Stimulated activated CD4-positive, alpha-beta T cell treated with anti-CD3 and anti-CD28 coated beads, Interleukin-12 subunit alpha, Interleukin-12 subunit beta, amount 100 ng/mL, for 4 hours (primary cell): ENCODE measurements around the gene GJA1.
"Not testable (repeated sequence)": the region's sequence is repeated elsewhere in the genome, so short reads cannot be mapped to it uniquely, and the experiment has no call there.

Experiments used
- DNase-seq: peaks from one replicate; pipeline ENCODE4 v3.0.0-alpha.2; 2020

The GJA1 gene

DNA sequence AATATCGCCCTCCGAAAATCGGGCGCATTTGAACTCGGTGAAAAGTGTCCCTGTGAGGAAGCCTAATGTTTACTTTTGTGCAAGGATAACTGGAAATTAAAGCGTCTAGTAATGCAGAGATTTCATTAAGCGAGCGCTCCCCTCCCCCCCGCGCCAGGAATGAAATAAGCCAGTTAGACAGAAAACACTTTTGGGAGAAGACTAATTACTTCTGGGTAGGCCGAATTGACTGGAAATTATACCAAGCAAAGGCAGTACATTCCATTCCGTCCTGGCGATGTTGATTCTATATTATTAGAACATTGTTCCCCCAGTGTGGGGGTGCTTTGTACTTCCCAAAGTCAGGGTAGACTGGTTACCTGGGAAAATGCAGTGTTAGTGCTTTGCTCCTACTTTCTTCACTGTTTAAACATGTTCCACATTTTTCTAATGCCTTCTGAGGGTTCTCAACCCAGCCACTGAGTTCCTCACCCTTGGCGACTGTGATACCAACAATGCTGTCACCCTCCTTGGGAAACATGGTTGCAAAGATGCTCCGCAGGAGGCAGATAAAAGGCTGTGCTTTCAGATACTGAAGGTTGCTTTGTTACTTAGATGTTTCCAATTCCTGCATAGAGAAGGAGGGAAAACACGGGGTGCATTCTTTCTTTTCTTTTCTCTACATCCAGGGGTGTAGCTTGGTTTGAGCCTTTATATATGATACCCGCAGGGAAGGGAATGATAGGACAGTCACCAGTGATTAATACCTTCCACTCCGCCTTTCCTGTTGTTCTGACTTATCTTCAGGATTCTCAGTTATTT is 2.6 kb downstream of the GJA1 start:
- no peak for DNase-seq

DNA sequence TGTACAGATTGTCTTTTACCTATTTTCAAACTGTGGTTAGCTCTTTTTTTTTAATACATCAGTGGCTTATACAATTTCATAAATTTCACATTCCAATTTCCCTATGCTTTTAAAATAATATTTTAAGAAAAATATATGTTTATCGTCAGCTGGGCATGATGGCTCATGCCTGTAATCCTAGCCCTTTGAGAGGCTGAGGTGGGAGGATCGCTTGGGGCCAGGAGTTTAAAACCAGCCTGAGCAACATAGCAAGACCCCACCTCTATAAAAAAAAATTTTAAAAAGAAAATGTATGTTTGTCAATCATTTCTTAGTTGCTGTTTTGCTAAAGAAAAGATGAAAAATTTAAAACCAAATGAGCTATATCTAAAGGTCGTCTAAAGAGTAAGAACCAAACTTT is 3.4 kb downstream of the GJA1 start:
- no peak for DNase-seq

- DNase-seq, result no peak
Observed at GRCh38 chr6:121439475-121439874, 4.0 kb downstream of the GJA1 start.

DNA sequence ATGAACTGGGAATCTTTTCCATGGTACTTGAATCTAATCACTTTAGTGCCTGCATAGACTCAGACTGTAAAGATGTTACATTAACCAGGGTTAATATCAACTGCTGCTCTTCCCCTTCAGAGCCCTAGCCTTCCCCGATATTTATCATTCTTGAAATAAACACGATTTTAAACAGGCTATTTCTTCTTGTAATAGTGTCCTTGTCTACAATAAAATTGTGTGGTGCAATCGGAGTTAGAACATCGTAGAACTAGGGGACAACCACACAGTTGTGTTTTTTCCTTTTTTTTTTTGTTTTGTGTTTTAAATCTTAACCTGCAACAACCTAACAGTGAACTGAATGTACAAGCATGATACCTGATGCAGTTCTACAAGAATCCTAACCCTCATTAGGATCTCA is 4.5 kb downstream of the GJA1 start:
- no peak for DNase-seq

GRCh38 chr6:121441477-121441876 is 6.0 kb downstream of the GJA1 start:
- no peak for DNase-seq

DNA sequence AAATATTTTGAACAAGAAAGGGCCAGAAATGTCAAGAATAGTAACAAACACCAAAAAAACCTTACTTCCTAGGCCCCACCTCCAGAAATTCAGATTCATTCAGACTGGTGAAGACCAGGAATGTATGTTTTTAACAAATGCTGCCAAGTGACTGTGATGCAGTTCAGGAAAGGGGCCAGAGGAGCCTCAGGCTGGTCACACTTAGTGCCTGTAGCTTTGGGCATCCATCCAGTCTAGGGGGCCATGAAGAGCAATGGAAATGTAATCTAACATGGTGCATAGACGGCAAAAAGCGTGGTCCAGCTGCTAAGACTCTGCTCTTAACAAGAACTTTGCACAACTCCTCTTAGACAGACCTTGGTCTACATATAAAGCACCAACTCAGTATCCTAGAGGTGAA is 7.1 kb downstream of the GJA1 start:
- no peak for DNase-seq

- DNase-seq, result no peak
Observed at GRCh38 chr6:121443971-121444541, 8.6 kb downstream of the GJA1 start.

DNA sequence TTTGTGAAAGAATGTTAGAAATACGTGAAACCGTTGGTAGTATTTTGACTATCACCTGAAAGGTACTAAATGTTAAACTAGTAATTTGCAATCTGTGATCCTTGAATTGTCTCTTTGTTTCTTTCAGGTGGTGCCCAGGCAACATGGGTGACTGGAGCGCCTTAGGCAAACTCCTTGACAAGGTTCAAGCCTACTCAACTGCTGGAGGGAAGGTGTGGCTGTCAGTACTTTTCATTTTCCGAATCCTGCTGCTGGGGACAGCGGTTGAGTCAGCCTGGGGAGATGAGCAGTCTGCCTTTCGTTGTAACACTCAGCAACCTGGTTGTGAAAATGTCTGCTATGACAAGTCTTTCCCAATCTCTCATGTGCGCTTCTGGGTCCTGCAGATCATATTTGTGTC is 11.3 kb downstream of the GJA1 start:
- not testable (repeated sequence) for DNase-seq

GRCh38 chr6:121447746-121448145 is 12.3 kb downstream of the GJA1 start:
- DNase-seq, result not testable (repeated sequence)

DNA sequence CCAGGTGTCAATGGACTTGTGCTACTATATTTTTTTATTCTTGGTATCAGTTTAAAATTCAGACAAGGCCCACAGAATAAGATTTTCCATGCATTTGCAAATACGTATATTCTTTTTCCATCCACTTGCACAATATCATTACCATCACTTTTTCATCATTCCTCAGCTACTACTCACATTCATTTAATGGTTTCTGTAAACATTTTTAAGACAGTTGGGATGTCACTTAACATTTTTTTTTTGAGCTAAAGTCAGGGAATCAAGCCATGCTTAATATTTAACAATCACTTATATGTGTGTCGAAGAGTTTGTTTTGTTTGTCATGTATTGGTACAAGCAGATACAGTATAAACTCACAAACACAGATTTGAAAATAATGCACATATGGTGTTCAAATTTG is 13.1 kb downstream of the GJA1 start:
- DNase-seq, result not testable (repeated sequence)

DNA sequence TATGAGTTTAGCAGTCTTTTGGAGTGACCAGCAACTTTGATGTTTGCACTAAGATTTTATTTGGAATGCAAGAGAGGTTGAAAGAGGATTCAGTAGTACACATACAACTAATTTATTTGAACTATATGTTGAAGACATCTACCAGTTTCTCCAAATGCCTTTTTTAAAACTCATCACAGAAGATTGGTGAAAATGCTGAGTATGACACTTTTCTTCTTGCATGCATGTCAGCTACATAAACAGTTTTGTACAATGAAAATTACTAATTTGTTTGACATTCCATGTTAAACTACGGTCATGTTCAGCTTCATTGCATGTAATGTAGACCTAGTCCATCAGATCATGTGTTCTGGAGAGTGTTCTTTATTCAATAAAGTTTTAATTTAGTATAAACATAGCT is 13.9 kb downstream of the GJA1 start:
- no peak for DNase-seq

DNA sequence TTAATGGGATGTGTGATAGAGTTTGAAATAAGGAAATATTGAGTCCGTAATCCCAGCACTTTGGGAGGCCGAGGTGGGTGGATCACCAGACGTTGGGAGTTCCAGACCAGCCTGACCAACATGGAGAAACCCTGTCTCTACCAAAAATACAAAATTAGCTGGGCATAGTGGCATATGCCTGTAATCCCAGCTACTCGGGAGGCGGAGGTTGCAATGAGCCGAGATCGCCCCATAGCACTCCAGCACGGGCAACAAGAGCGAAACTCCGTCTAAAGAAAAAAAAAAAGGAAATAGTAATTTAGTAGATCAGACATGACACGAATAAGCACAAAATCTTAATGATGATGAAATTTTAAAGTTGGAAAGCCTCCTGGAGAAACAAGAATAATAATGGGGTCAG is 14.8 kb downstream of the GJA1 start:
- DNase-seq, result no peak

DNA sequence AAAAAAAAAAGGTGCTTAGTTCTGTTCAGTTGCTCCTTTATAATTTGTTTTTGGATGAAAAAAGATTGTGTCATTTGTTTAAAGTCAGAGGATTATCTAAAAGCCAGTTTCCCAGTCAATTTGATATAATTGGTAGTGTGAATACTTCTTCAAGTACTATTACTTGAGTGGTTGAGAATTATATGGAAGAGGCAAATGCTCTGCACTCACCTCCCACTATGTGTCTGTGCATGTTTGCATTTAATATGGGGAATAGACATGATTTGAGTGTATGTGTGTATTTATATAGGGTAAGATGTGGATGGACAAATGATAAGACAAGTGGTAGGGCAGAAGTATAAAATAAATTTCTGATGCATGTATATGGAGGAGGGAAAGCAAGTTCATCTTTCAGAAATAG is 15.8 kb downstream of the GJA1 start:
- no peak for DNase-seq

DNA sequence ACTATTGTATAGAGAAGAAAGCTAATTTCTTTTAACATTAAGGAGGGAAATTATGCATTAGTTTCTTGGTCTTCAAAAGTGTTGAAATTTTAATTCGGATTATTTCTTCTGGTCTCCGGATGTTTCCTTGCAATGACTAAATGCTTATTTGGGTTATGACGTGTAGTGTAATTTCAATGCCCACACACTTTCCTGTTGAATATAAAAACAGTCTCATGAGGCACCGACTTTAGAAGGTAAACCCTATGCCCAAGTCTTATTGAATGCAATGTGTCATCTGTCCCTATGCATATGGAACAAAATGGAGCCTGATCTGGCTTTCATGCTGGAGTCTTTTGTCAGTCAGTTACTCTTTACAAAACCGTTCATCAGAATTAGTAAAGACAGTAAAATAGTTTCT is 17.7 kb downstream of the GJA1 start:
- DNase-seq, result no peak

DNA sequence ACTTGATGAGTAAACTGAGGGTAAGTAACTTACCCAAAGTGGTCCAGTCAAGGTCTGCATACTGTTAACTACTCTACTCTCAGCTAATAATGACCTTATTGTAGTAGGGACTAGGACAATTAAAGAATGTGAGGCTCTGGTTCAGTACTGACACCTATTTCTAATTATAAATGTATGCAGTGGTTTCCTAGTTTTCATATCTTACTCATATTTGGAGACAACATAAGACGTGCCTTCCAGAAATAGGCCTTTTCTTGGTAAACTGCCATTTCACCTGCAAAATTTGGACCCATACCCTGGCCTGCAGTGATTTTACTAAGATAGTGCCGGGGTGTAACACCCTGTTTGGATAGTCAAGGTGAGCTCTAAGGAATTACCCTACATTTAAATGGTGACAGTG is 24.7 kb downstream of the GJA1 start:
- no peak for DNase-seq

DNA sequence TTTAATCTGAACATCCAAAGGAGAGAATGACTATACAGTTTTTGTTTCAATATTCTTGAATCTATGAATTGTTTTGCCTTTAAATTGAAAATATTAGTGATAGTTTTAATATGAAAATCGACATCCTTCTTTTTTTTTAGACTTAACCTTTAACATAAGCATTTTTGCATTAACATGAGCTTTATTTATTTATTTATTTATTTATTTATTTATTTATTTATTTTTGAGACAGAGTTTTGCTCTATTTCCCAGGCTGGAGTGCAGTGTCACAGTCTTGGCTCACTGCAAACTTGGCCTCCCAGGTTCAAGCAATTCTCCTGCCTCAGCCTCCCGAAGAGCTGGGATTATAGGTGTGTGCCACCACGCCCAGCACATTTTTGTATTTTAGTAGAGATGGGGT is 27.6 kb downstream of the GJA1 start:
- no peak for DNase-seq

- no peak for DNase-seq
Observed at GRCh38 chr6:121465101-121465500, 29.7 kb downstream of the GJA1 start.

DNA sequence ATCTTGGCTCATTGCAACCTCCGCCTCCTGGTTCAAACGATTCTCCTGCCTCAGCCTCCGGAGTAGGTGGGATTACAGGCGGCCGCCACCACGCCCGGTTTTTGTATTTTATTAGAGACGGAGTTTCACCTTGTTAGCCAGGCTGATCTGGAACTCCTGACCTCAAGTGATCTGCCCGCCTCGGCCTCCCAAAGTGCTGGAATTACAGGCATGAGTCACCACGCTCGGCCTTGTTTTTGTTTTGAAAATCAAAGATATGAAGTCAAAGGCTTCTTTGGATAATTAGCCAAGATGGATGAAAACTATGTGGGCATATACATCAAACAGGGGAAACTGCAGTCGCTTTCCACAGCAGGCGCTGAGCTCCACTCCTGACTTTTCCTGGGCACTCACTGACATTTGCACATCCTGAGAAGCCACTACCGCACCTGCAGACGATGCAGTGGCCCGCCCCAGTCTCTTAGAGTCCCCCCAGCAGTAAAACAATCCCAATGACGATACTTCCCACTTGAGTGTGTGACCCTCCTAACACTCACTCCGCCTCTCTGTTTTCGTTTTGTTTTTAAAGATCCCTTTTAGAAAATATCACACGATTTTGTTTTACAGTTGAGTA is 44.1 kb downstream of the GJA1 start:
- DNase-seq, result no peak

- no peak for DNase-seq
Observed at GRCh38 chr6:121480099-121480713, 44.8 kb downstream of the GJA1 start.

GRCh38 chr6:121482004-121482693 is 46.7 kb downstream of the GJA1 start:
- no peak for DNase-seq

DNA sequence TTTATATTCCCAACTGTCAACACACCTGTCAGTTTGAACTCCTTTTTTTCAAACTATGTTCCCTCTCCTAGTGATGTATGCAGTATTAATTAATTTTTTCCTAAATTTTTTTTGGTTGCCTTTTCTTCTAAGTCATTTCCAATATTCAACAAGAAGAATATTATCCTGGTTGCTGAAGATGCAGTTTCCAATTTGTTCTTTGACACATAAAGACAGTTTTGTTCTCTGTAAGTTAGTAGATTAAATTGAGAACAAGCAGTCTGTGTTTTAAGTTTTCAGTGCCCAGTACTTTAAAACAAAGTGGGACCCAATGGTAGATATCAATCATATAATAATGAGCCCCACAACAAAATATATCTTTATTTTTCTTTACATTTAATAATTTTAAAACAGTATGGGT is 47.3 kb downstream of the GJA1 start:
- no peak for DNase-seq

DNA sequence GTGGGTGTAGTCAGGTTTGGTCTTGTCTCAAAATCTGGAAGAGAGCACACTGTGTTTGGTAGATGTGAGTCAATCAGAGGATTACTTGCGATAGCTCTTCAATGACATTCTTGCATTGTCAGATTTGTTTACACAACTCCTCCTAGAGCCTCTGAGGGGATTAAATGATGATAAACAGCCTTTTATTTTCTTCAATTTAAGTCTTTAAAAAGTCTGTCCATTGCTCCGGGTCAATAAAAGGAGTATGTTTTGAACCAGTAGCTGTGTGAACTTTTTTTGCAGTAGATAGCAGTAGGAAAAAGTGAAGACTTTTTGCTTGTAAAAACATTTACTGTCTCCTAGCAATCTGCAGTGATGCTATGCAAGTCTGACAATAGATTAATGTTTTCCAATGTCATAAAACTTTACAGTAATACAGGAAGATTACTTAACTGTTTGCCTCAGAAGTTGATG is 49.9 kb downstream of the GJA1 start:
- no peak for DNase-seq

DNA sequence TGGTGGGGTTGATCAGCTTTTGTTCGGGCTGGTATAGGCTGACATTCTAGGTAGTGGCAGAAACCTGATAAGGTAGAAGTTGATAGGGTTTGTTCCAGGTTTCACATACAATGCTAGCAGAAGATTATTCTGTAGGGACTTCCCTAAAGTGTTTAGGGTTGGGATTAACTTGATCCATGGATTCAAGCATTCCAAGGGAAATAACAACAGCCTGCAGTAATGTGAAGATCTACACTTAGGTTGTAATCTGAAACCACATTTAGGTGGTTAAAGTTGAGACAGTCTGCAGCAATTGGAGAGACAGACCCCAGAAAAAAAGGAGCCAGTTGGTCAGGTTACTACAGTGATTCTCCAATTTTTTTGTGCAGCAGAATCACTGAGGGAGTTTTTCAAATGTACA is 56.1 kb downstream of the GJA1 start:
- no peak for DNase-seq
